Measurements from ENCODE around the gene STXBP5.

- TF ChIP-seq CTCF (IDR thresholded peaks at IDR 0.05) (no peak), POLR2A (IDR thresholded peaks at IDR 0.05) (peak; percentile 68 to 91)
These were observed 1.5 kb upstream of the STXBP5 start for GRCh38 chr6:147202516-147203310.
